ENCODE results near the gene GGCX.
"Not testable (repeated sequence)": the region's sequence is repeated elsewhere in the genome, so short reads cannot be mapped to it uniquely, and the experiment has no call there.

The GGCX gene

DNA sequence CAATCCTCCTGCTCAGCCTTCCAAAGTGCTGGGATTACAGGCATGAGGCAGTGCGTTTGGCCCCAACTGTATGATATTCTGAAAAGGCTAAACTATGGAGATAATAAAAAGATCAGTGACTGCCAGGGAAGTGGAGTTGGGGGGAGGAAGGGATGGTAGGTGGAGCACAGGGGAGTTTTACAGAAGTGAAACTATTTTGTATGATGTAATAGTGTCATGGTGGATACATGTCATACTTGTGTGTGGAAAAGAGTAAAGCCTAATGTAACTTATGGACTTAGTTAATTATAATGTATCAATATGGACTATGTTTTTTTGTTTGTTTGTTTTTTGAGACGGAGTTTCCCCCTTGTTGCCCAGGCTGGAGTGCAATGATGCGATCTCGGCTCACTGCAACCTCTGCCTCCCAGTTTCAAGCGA is 2.9 kb upstream of the GGCX start:
- DNase-seq, result no peak

DNA sequence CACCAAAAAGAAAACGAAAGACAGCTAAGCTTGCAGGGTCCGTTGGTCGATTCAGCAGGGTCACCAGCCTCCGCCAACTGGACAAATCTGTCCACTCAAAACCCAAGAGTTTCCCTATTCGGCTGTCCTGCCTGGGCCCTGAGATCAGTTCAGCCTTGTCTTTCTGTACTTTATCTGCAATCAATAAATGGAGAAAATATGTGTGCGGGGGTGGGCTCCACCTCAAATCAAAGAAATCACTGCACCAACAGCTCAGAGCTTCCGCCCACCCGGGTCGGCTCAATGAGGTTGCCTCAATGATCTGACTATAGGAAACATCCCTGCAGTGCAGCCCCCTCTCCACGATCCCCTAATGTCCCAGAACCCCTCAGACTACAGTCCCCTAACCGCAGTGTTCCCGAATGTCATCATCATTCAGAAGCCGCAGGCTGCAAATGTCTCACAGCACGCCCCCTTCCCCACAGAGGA is 447 bp downstream of the GGCX start:
- no peak for DNase-seq

DNA sequence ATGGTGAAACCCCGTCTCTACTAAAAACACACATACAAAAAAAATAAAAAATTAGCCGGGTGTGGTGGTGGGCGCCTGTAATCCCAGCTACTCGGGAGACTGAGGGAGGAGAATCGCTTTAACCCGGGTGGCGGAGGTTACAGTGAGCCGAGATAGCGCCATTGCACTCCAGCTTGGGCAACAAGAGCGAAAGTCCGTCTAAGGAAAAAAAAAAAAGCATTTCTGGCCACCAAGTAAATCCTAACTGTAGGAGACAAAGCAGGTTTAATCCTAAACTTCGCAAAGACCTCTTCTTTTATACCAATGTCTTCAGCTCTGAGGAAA is 928 bp downstream of the GGCX start:
- DNase-seq, result not testable (repeated sequence)

DNA sequence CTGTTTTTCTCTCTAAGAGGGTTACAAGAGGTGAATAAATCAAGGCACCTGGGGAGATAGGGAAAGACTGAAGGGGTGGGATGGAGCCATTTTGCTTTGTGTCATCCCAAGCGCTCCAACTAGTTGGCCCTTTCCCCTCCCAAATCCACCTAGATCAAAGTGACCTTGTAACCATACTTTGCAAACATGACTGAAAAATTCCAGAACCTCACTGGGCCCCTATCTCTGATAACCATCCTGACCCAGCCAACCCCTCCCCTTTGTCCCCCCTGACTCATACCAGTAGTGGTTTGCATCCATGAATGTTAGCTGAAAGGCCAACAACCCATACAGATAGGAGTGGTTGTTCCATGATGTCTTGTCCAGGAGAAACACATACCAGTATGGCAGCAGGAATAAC is 3.1 kb downstream of the GGCX start:
- no peak for DNase-seq

- DNase-seq, result no peak
Observed at GRCh38 chr2:85557130-85557529, 4.2 kb downstream of the GGCX start.

GRCh38 chr2:85554980-85555612 is 6.2 kb downstream of the GGCX start:
- DNase-seq, result no peak

DNA sequence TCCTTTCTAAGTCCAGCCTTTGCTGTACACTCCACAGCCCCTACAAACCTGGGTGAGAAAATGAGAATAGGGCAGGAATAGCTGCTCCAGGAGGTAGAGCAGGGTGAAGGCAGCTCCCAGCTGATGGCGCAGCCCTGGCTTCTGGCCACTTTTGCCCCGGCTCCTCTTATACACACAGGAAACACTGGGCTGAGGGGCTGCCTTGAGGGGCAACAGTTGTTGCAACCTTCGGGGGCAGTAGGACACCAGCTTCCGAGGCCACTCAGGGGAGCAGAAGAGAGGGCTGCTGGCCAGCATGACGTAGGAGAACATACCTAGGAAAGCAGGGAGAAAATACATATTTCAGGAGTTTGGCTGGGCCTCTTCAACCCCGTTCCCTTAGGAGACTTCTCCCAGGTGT is 8.1 kb downstream of the GGCX start:
- no peak for DNase-seq

GRCh38 chr2:85551698-85552678 is 9.3 kb downstream of the GGCX start:
- peak; percentile 90 for DNase-seq

GRCh38 chr2:85550486-85550885 is 10.8 kb downstream of the GGCX start:
- DNase-seq, result no peak

DNA sequence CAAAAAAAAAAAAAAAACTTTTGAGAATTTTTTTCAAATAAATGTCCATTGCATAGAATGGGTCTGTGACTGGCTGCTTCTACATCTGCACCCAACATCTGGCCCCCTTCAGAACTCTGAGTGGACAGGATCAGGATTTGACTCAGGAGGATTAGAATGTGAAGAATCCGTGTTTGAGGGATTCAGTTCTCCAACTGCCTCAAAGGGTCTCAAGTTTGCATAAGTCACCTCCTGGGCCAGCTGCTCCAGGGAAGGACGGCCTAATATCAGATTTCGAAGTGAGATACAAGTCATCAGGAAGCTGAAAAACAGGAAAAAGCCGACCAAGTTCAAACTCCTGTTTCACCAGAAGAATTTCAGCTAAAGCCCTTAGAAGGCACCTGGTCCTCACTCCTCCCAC is 11.5 kb downstream of the GGCX start:
- DNase-seq, result no peak

- DNase-seq, result no peak
Observed at GRCh38 chr2:85549095-85549494, 12.2 kb downstream of the GGCX start.

GRCh38 chr2:85548608-85548900 is 12.7 kb downstream of the GGCX start:
- no peak for DNase-seq

DNA sequence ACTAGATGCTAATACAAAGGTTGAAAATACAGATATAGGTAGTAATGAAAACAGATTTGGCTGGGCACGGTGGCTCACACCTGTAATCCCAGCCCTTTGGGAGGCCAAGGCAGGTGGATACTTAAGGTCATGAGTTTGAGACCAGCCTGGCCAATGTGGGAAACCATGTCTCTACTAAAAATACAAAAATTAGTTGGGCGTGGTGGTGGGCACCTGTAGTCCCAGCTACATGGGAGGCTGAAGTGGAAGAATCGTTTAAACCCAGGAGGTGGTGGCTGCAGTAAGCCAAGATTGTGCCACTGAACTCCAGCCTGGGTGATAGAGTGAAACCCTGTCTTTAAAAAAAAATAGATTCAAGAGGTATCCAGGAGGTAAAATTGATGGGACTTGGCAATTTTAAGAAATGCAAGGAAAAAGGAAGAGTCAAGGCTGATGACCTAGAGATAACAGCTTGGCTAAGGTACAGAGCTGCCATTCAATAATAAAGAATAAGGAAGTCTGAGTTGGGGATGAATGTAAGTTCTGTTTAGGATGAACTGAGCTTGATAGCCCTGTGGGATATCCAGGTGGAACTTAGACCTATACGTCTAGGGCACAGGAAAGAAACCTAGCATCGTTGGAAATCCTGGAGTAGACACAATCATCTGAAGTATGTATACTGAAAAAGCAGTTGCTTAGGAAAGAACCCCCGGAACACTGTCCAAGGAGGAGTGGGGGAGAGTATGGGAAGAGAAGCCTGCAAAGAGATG is 13.3 kb downstream of the GGCX start:
- no peak for DNase-seq

GRCh38 chr2:85547089-85547858 is 14.0 kb downstream of the GGCX start:
- no peak for DNase-seq

DNA sequence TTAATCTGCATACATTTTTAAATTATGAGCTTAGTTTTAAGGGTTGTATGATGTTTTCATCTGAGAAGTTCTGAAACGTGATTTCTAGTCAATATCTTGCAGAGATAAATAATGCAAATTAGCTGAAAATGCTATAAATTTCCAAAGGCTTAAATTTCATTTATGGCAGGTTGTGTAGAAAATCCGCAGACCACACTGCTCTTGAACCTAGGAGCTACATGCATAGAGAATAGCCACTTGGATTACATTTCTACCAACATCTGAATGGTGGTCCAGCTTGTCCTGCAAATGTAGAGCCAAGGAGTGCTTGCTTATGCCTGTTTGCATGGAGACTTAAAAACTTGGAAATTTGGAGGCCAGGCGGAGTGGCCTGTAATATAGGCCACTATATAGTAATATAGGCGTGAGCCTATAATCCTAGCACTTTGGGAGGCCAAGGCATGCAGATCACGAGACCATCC is 15.5 kb downstream of the GGCX start:
- DNase-seq, result no peak

DNA sequence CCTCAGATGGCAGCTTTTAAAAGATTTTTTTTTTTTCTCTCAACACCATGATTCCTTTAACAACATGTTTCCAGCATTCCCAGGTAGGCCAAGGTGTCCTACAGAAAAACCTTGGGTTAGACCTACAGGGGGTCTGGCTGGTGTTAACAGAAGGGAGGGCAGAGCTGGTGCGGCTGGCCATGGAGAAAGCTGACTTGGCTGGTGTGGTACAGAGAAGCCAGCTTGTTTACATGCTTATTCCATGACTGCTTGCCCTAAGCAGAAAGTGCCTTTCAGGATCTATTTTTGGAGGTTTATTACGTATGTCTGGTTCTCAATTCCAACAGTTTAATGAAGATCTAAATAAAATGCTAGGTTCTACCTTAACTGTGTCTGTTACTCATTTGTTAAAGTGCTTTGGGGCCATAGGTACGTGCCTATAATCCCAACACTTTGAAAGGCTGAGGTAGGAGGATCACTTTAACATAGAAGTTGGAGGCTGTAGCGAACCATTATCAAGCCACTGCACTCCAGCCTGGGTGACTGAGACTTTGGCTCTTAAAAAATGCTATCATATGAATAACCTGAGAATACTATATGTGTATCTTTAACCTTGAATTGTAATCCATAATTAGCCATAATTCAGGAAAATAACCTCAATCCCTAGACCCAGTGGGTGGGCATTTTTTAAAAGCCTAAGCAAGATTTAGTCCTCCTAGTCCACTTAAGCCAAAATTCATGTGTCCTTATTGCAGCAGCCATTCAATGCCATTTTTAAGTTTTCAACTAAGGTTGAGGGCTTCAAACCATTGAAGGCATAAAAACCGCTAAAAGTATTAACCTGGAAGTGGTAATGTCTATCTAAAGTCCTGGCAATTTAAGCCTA is 16.1 kb downstream of the GGCX start:
- not testable (repeated sequence) for DNase-seq

DNA sequence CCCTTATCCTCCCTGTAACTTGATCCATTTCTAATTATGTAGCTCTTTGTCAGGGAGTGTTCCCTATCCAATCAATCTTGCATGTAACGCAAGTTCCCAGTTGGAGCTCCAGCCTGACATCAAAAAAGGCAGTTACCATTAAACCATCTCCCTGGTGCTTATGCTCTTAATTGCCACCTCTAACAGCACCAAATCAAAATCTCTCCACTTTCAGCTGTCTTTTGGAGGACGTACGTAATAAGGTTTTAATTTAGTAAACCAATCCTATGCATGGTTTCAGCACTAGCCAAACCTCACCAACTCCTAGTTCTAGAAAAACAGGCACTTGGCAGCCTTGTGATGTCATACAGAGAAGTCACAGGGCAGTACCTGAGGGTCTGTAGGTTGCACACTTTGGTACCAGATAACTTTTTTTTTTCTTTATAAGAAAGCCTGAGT is 17.0 kb downstream of the GGCX start:
- DNase-seq, result not testable (repeated sequence)

DNA sequence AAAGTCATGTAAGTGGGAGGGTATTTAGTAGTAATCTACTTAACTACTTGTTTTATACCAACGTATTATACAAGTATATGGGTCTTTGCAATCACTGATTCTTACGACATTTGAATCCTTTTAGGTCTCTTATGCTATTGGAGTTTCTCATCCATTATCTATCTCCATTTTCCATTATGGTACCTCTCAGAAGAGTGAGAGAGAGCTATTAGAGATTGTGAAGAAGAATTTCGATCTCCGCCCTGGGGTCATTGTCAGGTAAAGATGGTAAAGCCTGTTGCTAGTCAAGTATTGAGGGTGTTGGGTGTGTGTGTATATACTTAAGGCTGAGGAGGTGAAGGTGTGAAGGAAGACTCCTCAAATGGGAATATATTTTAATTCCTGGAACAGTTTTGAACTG is 18.5 kb downstream of the GGCX start:
- no peak for DNase-seq

GRCh38 chr2:85541753-85542457 is 19.4 kb downstream of the GGCX start:
- no peak for DNase-seq

GRCh38 chr2:85541262-85541661 is 20.0 kb downstream of the GGCX start:
- no peak for DNase-seq

DNA sequence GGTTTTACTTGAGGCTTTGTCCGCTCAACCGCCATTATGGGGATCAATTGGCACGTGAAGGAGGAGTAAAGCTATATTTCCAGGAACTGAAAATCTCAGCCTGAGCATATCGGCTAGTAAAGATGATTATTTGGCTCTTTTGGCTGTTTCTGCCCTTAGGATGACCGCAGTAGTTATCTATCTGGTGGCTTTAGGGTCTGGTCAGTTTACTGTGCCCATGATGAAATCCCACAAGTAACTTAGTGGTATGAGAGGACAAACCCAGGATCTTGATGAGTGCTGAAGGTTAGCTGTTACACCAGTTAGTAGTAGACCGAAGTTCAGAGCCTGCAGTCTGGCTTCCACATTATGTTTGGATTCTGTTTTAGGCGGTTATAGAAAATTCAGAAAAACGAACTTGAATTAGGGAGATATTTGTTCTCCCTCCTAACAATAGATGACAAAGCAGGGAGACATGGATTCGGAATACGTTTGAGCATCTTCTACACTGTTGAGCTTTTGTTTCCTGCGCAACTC is 21.1 kb downstream of the GGCX start:
- DNase-seq, result no peak

Data from stimulated activated CD4-positive, alpha-beta T cell treated with anti-CD3 and anti-CD28 coated beads, Interleukin-4, amount 100 ng/mL, for 24 hours (primary cell).